ENCODE results near the gene IMMP2L.

Gene IMMP2L

GRCh38 chr7:111063166-111063565 is 499.1 kb downstream of the IMMP2L start:
- TF ChIP-seq ARNT (IDR thresholded peaks at IDR 0.05) (no peak), FOXA1 (IDR thresholded peaks at IDR 0.05) (no peak), TARDBP (IDR thresholded peaks at IDR 0.05) (no peak), HDGF (IDR thresholded peaks at IDR 0.05; ENCODE audit: borderline replicate concordance) (no peak), CTBP1 (IDR thresholded peaks at IDR 0.05; ENCODE audit: borderline replicate concordance) (no peak), PKNOX1 (IDR thresholded peaks at IDR 0.05) (no peak)
- no peak for DNase-seq (ENCODE audit: extremely low spot score)
- CTCF ChIA-PET = no interaction called here
- POLR2A ChIA-PET = no interaction called here

DNA sequence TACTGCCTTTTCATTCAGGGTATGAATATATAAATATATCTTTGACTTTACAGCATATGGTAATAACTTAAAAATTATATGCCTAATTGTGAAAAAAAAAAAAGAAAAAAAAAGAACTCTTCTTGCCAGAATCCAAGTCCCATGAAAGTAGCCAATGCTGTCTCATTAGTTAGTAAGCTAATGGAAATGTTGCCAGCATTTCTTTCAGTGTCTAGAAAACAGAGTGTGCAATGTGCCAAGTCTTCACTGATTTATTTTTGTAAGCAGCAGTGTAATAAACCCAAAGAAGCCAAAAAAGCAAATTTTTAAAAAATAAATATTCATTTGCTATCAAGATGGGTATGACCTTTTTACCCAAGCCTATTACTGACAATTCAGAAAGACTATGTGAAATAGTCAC is 502.5 kb downstream of the IMMP2L start:
- no peak for TF ChIP-seq LEF1 (IDR thresholded peaks at IDR 0.05; ENCODE audit: borderline replicate concordance)
- no peak for TF ChIP-seq FOXK2 (IDR thresholded peaks at IDR 0.05)
- no peak for DNase-seq (ENCODE audit: extremely low spot score)
- CTCF ChIA-PET = no interaction called here
- POLR2A ChIA-PET = no interaction called here

DNA sequence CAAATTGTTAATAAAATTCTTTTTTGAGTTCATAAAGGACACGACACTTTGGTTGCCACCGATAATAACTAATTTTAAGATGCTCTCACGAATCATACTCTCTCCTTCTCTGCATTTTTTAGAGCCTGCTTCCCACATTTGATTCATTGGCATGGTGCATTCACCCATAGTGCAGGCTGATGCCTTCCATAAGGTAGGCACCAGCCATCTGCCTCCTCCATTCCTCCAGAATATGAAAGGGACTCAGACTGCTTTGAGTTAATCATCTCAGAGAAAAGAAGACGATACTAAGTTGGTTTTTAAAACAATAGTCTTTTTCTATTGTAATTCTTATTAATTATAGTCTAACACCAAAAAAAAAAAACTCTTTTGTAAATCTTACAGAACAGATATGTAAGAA is 505.2 kb downstream of the IMMP2L start:
- no peak for DNase-seq (ENCODE audit: extremely low spot score)
- TF ChIP-seq FOXM1 (IDR thresholded peaks at IDR 0.05; ENCODE audit: borderline replicate concordance) = no peak
- no peak for TF ChIP-seq TARDBP (IDR thresholded peaks at IDR 0.05)
- TF ChIP-seq BHLHE40 (IDR thresholded peaks at IDR 0.05; ENCODE audit: borderline replicate concordance) = no peak
- no peak for TF ChIP-seq NFRKB (IDR thresholded peaks at IDR 0.05)
- TF ChIP-seq ELF4 (IDR thresholded peaks at IDR 0.05) = no peak
- no peak for TF ChIP-seq FOXA1 (IDR thresholded peaks at IDR 0.05)
- TF ChIP-seq SUZ12 (IDR thresholded peaks at IDR 0.05) = no peak
- TF ChIP-seq SP1 (IDR thresholded peaks at IDR 0.05) = no peak
- no peak for TF ChIP-seq ZNF384 (IDR thresholded peaks at IDR 0.05)
- TF ChIP-seq CTBP1 (IDR thresholded peaks at IDR 0.05; ENCODE audit: borderline replicate concordance) = no peak
- no peak for TF ChIP-seq PKNOX1 (IDR thresholded peaks at IDR 0.05)
- no peak for TF ChIP-seq ARNT (IDR thresholded peaks at IDR 0.05)
- ChIA-PET POLR2A (no interaction called here), CTCF (no interaction called here)

DNA sequence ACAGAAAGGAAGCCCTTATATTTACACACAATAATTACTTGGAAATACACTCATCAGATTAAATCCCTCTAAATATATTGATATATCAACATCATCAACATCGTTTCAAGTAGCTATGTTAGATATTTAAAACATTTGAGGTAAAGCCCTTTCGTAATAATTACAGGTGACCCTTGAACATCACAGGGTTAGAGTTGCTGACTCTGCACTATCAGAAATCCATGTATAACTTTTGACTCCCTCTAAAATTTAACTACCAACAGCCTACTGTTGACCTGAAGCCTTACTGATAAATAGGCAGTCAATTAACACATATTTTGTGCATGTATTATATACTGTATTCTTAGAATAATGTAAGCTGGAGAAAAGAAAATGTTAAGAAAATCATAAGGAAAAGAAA is 505.9 kb downstream of the IMMP2L start:
- no peak for DNase-seq (ENCODE audit: extremely low spot score)
- POLR2A ChIA-PET = no interaction called here
- CTCF ChIA-PET = no interaction called here
- TF ChIP-seq SP1 (IDR thresholded peaks at IDR 0.05) (no peak), ZNF384 (IDR thresholded peaks at IDR 0.05) (no peak), BHLHE40 (IDR thresholded peaks at IDR 0.05; ENCODE audit: borderline replicate concordance) (no peak), LEF1 (IDR thresholded peaks at IDR 0.05; ENCODE audit: borderline replicate concordance) (no peak), NFRKB (IDR thresholded peaks at IDR 0.05) (no peak), ARNT (IDR thresholded peaks at IDR 0.05) (no peak), L3MBTL2 (conservative IDR thresholded peaks at IDR 0.05) (no peak), PKNOX1 (IDR thresholded peaks at IDR 0.05) (no peak), TARDBP (IDR thresholded peaks at IDR 0.05) (no peak), CTBP1 (IDR thresholded peaks at IDR 0.05; ENCODE audit: borderline replicate concordance) (no peak), SUZ12 (IDR thresholded peaks at IDR 0.05) (no peak), FOXM1 (IDR thresholded peaks at IDR 0.05; ENCODE audit: borderline replicate concordance) (no peak), FOXK2 (IDR thresholded peaks at IDR 0.05) (no peak), HDGF (IDR thresholded peaks at IDR 0.05; ENCODE audit: borderline replicate concordance) (no peak), FOXA1 (IDR thresholded peaks at IDR 0.05) (no peak), ELF4 (IDR thresholded peaks at IDR 0.05) (no peak)

DNA sequence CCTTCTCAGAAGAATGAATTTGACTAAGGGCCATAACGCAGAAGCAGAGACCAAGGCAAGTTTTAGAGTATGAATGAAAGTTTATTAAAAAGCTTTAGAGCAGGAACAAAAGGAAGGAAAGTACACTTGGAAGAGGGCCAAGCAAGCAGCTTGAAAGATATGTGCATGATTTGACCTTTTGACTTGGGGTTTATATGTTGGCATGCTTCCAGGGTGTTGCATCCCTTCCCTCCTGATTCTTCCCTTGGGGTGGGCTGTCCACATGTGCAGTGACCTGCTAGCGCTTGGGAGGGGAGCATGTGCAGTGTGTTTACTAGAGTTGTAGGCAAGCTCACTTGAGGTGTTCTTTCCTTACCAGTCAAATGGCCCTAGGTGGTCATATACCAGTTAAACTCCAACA is 509.3 kb downstream of the IMMP2L start:
- DNase-seq (ENCODE audit: extremely low spot score) = no peak
- no peak for TF ChIP-seq TARDBP (IDR thresholded peaks at IDR 0.05)
- TF ChIP-seq FOXK2 (IDR thresholded peaks at IDR 0.05) = no peak
- no peak for TF ChIP-seq FOXA1 (IDR thresholded peaks at IDR 0.05)
- TF ChIP-seq CTBP1 (IDR thresholded peaks at IDR 0.05; ENCODE audit: borderline replicate concordance) = no peak
- no peak for TF ChIP-seq BHLHE40 (IDR thresholded peaks at IDR 0.05; ENCODE audit: borderline replicate concordance)
- no peak for TF ChIP-seq HDGF (IDR thresholded peaks at IDR 0.05; ENCODE audit: borderline replicate concordance)
- TF ChIP-seq ARNT (IDR thresholded peaks at IDR 0.05) = no peak
- no peak for TF ChIP-seq L3MBTL2 (conservative IDR thresholded peaks at IDR 0.05)
- TF ChIP-seq ZNF384 (IDR thresholded peaks at IDR 0.05) = no peak
- TF ChIP-seq NFRKB (IDR thresholded peaks at IDR 0.05) = no peak
- no peak for TF ChIP-seq LEF1 (IDR thresholded peaks at IDR 0.05; ENCODE audit: borderline replicate concordance)
- TF ChIP-seq PKNOX1 (IDR thresholded peaks at IDR 0.05) = no peak
- TF ChIP-seq SUZ12 (IDR thresholded peaks at IDR 0.05) = no peak
- TF ChIP-seq SP1 (IDR thresholded peaks at IDR 0.05) = no peak
- no peak for TF ChIP-seq FOXM1 (IDR thresholded peaks at IDR 0.05; ENCODE audit: borderline replicate concordance)
- TF ChIP-seq ELF4 (IDR thresholded peaks at IDR 0.05) = no peak
- ChIA-PET CTCF (no interaction called here), POLR2A (no interaction called here)

- TF ChIP-seq ARNT (IDR thresholded peaks at IDR 0.05) (no peak), TARDBP (IDR thresholded peaks at IDR 0.05) (no peak), NFRKB (IDR thresholded peaks at IDR 0.05) (no peak), L3MBTL2 (conservative IDR thresholded peaks at IDR 0.05) (no peak), BHLHE40 (IDR thresholded peaks at IDR 0.05; ENCODE audit: borderline replicate concordance) (no peak), HDGF (IDR thresholded peaks at IDR 0.05; ENCODE audit: borderline replicate concordance) (no peak), ZNF384 (IDR thresholded peaks at IDR 0.05) (no peak), LEF1 (IDR thresholded peaks at IDR 0.05; ENCODE audit: borderline replicate concordance) (no peak), ELF4 (IDR thresholded peaks at IDR 0.05) (no peak), PKNOX1 (IDR thresholded peaks at IDR 0.05) (no peak), FOXA1 (IDR thresholded peaks at IDR 0.05) (no peak), SP1 (IDR thresholded peaks at IDR 0.05) (no peak), SUZ12 (IDR thresholded peaks at IDR 0.05) (no peak)
- CTCF ChIA-PET = no interaction called here
- POLR2A ChIA-PET = no interaction called here
- no peak for DNase-seq (ENCODE audit: extremely low spot score)
These were observed 510.5 kb downstream of the IMMP2L start for GRCh38 chr7:111051832-111052231.
